Measurements from ENCODE around the gene MAPK8.

Gene MAPK8

DNA sequence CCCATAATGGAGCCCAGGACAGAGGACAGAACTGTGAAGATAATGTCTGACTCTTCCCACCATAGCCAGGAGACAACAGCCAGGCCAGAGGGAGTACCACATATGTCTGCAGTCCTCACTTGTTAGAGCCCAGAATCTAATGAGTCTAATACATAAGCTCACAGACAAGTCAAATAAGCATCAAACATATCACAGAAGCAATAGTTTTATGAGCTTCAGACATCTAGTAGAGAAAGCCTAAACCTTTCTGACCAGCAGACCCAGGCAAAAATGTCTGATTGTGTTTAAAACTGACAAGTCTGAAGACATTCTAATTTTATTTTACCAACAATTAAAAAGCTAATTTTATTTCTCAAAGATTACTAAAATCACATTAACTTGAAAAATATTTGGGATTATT is 75.5 kb downstream of the MAPK8 start:
- no peak for DNase-seq

DNA sequence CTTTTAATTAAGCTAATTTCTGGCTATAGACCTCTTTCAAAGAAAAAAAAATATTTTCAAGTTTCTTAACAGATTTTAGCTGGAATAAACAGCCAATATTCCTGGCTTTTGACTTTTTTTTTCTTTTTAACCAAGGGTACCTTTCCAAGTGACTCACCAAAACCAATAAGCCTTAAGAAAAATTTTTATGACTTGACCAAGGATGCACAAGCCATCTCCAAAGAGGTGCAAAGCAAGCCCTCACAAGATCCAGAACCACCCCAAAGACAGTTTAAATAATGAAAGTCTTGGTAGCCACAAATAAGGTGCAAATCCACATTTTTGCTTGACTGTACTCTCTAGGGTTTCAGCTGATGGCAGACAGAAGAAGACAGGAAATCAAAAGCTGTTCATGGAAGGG is 76.5 kb downstream of the MAPK8 start:
- DNase-seq = no peak

DNA sequence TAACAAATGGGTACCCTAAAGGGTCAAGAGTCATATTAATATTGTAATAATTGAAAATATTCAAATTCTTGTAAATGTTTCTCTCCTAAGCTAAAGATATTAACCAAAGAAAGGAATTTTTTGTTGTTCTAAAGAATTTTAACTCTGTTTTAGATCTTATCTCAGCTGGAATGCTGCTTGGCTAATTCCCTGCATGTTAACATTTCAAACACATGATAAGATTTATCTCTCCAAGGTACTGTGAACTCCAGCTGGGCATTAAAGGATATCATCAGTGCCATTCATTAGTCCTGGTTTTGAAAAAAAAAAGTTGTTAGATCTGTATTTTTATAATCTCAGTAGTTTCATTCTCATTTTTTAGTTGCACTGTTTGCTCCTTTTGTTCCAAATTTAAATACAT is 76.9 kb downstream of the MAPK8 start:
- no peak for DNase-seq

DNA sequence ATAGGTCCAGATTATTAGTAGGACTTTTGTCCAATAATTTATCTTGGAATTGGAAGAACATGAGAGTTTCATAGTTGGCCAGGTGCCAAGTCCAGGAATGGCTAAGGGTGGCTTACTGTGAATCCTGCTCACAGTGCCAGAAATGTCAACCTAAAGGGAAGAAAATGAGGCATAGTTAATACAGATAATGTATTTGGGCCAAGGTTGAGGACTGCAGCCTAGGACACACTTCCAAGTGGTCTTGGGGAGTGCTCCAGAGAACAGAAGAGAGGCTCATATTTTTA is 78.2 kb downstream of the MAPK8 start:
- DNase-seq = no peak

DNA sequence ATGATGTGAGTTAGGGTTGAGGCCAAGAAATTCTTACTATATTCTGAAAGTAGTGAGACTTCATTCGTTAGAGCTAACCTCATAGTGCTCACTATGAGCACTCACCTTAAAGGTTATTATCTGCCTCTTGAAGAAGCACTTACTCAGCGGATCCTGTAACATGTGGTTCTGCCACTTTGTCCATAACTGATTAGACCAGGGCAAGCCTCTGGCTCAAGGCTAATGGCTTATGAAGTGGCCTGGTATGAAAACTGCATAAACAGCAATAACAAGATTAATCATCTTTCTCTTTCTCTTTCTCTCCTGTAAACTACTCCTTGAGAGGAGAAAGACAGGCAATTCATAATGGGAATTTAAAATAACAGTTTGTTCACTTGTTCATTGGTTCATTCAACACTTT is 82.8 kb downstream of the MAPK8 start:
- no peak for DNase-seq

DNA sequence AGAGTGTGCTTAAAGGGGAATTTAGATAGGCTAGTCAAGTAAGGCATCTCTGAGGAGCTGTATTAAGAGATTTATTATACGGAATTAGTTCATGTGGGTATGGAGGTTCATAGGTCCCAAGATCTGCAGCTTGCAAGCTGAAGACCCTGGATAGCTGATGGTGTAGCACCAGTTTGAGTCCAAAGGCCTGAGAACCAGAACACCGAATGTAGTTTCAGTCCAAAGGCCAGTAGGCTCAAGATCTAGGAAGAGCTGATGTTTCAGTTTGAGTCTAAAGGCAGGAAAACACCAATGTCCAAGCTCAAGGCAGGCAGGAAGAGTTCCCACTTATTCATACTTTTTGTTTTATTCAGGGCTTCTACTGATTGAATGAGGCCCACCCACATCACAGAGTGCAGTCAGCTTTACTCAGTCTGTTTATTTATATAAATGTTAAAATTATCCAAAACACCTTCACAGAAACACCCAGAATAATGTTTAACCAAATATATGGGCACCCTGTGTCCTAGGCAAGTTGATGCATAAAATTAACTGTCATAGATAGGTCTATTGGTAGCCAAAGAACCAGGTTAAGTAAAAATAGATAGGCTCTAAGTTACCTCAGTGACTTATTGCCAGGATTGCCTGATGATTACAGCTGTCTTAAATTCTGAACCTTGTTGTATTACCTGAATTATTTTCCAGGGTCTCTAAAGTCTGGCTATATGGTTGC is 83.5 kb downstream of the MAPK8 start:
- no peak for DNase-seq

DNA sequence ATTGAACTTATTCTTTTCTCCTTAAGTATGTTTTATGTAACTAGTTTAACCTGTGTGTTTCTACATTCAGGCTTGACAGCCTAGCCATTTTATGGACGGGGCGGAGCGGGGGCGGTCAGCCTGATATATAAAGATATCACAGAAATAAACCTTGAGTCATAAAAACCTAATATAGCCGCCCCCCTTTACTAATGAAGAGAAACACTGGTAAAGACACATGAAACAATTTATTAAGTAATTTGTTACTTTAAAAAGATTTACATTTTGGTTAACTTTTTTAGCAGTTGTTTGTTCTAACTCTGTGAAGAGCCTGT is 84.0 kb downstream of the MAPK8 start:
- no peak for DNase-seq

DNA sequence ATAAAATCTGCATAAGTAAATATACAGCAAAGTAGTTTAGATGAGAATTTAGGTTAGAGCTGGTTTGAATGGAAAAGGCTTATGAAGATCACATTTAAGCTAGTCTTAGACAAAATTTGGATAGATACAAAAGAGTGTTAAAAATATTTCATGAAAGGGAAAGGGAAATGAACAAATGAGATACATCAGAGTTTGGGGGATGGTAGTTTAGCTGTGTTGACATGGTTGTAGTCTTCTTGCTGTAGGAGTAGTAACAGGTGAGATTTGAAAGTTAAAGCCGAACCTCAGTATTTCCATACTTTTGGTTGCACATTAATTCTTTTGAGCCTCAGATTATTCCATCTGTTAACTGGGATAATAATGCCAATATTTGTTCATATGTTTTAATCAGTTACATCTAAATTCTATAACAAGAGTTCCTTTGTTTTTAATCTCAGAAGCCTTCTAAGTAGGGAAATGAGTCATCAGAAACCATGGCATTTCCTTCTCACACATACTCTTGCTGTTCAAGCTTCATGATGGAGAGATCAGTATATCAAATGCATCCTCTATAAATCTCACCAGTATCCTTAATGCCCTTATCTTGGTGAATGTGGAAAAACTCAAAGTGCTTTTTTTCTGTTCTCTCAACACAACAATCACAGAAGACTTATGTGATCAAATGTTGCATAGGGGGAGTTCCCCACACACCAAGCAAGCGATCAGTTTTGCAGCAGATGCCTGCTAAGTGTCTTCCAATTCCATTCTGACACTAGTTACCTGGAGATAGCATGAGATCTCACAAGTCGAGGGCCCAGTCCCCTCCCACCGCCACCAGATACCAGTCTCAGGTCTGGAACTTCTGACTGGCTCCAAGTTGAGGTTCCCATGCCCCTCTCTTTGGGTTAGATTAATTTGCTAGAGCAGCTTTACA is 84.7 kb downstream of the MAPK8 start:
- DNase-seq = no peak

DNA sequence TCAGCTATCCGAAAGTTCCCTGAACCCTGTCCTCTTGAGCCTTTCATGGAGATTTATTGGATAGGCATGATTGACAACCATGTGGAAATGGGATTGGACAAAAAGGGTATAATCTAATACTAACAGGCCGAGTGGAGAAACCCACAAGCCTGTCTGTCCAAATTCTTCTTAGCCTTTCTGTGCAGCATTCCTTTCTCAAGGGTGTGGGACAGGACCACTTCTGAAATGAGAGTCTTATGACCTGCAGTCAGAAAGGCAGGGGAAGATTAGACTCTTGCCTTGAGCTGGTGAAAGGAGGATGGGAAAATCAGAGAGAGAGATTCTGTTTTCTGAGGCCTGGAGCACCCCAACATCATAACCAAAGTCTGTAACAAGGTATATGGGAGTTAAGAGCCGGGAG is 85.5 kb downstream of the MAPK8 start:
- DNase-seq = no peak

DNA sequence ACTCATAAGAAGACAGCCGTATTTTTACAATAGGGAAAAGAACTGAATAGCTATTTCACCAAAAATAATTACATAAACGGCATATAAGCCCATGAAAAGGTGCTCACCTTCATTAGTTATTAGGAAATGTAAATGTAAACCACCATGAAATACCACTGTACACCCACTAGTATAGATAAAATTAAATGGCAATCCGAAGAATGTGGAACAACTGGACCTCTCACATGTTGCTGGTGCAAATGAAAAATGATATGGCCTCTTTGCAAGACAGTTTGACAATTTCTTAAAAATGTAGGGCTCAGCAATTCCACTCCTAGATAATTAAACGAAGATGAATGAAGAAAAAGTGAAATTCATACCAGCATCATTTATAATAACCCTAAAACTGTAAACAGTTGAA is 91.8 kb downstream of the MAPK8 start:
- DNase-seq = no peak

DNA sequence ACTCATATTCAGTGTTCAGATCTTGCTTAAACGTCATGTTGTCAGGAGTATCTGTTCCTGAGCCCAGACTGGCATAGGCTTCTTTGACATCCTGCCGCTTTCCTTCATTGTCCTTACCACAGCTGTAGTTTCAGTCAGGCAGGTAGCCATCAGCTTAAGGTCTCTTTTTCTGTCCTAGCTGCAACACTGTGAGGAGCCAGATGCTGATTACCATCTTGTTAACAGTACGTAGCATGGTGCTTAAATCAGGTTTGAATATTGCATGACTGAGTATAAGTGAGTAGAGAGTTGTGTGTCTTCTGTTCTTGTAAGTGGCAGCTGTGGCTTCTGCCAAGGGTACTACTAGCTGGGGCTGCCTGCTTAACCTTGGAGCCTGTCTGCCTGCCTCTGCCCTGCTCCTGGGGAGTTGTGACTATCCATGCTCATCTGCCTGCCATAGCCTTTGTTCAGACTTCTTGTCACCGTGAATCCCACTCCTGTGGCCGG is 92.6 kb downstream of the MAPK8 start:
- peak in 9 of 58 donors; percentile 6 to 45 (median 16) for DNase-seq

DNA sequence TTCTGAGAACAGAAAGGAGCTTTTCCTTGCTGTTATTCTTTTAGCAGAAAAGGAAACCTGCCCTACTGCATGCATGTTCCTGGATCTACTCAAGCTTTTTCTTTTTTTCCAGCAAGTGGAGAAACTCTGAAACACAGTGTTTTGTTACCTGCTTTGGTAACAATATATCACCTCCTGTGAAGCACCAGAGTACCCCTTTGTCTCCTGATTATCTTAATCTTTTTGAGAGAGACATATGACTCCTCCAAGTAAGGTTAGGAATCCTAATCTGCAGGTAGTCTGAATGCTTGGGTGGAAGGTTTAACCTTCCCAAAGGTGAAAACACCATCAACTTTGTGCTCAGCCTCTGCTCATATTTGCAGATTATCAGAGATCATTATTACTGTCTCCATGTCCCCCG is 93.1 kb downstream of the MAPK8 start:
- DNase-seq = no peak

DNA sequence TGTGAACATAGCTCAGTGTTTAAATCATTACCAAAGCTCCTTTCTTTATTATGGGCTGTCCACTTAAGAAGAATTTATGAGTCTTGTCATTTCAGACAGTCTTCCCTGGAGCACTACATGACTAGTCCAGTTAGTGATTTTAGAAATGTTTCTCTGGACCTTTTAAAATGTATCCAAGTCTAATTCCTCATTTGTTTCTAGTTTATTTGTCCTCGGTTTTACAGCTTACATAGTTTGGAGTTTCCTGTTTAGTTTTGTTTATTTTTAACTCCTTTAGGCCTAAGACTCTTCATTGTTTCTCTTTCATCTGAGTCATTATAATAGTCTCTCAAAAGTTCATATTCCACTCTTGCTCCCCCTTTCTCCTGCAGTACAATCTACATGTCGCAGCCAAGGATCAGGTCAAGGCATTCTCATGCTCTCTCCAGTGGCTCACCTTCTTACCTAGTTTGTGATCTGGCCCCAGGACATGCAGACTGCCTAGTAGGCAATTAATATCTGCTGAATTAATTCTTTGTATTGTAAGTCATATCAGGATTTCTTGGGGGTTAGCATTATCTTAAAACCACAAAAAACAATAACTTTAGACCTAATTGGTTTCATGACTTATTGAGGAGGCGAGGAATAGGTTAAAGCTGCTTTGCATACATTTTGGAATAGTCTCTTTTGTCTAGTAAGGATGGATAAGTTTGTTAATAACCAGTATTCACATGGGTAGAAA is 93.8 kb downstream of the MAPK8 start:
- no peak for DNase-seq

DNA sequence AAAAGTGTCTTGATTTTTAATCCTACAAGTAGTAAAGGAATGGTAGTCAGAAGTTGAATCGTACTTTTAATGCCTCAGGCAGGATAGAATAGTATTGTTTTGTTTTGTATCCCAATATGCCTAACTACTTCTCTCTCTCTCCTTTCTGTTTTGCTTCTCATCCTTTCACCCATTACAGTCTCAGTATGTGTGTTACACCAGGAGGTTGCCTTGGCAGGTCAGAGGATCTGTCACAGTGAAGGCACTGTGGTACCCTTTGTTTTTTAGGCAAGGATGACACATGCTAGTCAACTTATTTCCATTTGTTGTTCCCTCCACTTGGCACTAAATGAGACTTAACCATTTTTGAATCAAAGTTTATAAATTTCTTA is 94.4 kb downstream of the MAPK8 start:
- DNase-seq = peak in 1 of 58 donors; percentile 20

DNA sequence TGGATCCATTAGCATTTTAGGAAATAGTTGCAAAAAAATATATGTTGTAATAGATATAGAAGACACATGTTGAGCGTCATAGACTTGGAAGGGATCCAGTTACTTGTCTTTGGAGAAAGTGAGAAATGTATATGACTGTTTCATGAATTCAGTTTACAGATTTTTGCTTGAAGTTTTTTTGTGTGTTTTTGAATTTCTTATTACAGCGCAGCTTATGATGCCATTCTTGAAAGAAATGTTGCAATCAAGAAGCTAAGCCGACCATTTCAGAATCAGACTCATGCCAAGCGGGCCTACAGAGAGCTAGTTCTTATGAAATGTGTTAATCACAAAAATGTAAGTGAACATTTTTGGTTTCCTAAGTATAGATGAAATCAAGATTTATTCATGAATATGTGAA is 98.2 kb downstream of the MAPK8 start:
- DNase-seq = no peak

DNA sequence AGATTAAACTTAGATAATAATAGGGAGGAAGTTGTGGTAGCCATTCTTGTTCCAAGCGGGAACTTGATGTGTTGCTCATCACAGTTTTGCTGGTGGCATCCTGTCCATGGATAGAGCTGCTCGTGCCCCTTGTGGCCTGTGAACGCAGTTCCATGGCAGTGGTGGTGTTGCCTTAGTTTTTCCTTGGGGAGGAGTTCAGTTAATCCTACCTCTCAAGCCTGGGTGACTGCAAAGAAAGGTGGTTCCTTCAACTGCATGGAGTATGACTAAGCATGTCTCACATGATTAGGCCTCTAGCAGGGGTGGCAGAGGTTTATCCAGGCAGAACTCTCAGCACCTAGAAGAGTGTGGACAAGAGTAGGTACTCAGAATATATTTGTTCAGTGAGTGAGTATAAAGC is 99.7 kb downstream of the MAPK8 start:
- no peak for DNase-seq

DNA sequence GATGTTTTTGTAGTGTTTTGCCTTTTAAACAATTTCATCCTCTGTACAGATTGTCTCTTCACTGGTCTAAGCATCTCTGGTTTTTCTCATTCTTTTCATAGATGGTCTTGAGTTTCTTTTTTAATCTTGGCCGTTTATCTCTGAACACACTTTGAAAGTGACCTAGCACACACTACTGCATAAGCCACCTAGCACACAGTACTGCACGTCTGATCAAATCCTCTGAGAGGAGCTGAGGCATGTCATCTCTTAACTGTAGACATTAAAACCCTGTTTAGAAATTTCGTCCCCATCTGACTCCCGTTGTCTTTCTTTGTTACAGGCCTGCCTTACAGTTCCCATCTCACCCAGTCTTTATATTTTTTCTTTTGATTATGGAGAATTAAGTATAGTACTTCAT is 100.2 kb downstream of the MAPK8 start:
- no peak for DNase-seq

DNA sequence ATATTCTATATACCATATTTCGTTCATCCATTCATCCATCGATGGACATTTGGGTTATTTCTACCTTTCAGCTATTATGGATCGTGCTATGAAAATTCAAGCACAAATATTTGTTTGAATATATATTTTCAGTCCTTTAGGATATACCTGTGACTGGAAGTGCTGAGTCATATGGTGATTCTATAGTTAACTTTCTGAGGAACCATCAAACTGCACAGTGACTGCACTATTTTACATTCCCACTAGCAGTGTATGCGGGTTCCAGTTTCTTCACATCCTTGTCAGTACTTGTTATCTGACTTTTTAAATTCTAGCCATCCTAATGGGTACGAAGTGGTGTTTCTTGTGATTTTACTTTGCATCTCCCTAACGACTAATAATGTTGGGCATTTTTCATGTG is 104.0 kb downstream of the MAPK8 start:
- DNase-seq = no peak

DNA sequence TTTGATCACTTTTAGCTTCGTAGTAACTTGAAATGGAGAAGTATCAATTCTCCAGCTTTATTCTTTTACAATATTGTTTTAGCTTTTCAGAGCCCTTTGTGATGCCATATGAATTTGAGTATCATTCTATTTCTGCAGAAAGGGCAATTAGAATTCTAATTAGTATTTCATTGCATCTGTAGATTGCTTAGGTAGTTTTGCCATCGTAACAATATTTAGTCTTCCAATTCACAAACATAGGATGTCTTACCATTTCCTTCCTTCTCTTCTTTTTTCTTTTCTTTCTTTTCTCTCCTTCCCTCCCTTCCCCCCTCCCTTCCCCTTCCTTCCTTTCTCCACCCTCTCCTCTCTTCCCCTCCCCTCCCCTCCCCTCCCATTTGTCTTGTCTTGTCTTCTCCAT is 105.0 kb downstream of the MAPK8 start:
- no peak for DNase-seq

DNA sequence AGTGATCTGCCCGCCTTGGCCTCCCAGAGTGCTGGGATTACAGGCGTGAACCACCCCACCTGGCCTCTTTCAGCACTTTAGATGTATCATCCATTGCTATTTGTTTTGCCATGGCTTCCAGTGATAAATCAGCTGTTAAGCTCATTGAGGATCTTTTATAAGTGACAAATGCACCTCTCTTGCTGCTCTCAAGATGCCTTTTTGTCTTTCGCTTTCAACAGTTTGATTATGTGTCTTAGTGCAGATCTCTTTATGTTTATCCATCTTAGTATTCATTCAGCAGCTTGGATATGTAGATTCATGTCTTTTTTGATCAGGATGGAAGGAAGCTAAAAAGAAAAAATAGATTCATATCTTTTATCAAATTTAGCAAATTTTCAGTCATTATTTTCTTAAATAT is 105.6 kb downstream of the MAPK8 start:
- DNase-seq = no peak

DNA sequence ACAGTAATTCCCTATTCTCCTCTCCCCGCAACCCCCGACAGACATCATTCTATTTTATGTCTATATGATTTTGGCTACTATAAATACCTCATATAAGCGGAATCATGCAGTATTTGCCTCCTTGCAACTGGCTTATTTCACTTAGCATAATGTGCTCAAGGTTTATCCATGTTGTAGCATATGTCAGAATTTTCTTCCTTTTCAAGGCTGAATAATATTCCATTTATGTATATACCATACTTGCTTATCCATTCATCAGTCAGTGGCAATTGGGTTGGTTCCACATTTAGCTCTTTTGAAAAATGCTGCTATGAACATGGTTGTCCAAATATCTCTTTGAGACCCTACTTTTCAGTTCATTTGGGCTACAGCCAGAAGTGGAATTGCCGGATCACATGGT is 106.5 kb downstream of the MAPK8 start:
- DNase-seq = no peak

DNA sequence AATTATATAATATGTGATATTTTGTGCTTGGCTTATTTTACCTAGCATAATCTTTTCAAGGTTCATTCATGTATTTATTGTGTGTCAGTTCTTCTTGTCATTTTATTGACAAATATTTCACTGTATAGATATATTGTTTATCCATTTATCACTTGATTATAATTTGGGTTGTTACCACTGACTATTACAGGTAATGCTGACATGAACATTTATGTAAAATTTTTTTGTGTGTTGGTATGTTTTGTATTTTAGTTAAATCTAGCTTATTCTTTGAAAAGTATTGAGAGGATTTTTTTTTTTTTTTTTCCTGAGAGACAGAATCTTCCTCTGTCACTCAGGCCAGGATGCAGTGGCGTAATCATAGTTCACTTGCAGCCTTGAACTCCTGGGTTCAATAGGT is 107.7 kb downstream of the MAPK8 start:
- DNase-seq = no peak

DNA sequence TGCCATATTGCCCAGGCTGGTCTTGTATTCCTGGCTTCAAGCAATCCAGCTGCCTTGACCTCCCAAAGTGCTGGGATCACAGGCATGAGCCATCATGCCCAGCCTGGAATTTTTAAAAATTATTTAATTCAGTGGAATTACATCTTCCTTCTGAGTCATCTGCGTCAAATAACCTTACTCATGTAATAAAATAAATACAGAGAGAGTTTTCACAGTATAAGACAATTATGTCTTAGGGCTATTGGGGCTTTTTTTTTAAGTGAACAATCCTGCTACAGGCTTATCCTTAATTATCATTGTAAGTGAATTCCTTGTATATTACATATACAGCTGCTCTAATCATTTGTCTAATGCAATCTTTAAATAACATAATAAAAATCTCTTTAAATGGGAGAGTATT is 108.3 kb downstream of the MAPK8 start:
- no peak for DNase-seq
